MM.1S (cell line): ENCODE data around the gene TMC4.

Experiments
- CTCF ChIP-seq: fragments of 300-600 bp; sonication (generic); IDR thresholded peaks from 2 replicates; pipeline ENCODE4 v1.5.1; 2016; ENCODE audit warnings: antibody characterized with exemption, low read length, mixed read lengths
- EZH2 ChIP-seq: fragments of 300-600 bp; sonication (generic); optimal IDR thresholded peaks from 2 replicates; pipeline ENCODE3; 2017; ENCODE audit warnings: low read depth, mild to moderate bottlenecking, antibody characterized with exemption, low read length, mixed read lengths

GRCh38 chr19:54153731-54154326 is 19.1 kb downstream of the TMC4 start:
- no peak for TF ChIP-seq CTCF
- no peak for TF ChIP-seq EZH2
